ENCODE data around the gene SLC37A1.

The SLC37A1 gene

DNA sequence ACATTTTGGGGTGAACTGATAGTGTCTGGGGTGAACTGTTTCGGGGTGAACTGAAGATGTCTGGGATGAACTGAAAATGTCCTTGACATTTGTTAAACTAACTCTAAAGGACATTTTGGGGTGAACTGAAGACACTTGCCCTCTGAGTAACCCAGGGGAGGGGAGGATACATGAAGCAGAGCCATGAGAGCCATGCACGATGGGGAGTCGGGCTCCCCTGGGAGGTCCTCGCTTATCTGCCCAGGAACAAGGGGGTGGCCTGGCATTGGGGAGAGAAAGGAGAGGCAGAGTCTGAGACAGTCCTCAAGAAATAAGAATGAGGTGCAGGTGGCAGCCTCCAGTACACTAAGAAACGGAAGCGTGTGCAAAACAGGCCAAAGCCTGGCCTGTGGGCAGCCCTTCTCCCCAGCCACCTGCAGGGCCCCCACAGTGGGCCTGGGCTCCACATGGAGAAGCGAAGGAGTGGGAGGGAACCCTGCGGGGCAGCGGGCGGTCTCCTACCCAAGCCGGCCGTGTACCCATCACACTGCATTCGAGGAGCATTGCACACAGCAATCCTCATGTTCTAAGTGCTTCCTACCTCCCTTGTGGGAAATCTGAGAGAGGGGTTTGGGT lies 41.8 kb upstream of the SLC37A1 start:
- no peak for TF ChIP-seq EZH2phosphoT487 (IDR thresholded peaks at IDR 0.05; ENCODE audit: borderline replicate concordance)
- TF ChIP-seq, protein P1, sequence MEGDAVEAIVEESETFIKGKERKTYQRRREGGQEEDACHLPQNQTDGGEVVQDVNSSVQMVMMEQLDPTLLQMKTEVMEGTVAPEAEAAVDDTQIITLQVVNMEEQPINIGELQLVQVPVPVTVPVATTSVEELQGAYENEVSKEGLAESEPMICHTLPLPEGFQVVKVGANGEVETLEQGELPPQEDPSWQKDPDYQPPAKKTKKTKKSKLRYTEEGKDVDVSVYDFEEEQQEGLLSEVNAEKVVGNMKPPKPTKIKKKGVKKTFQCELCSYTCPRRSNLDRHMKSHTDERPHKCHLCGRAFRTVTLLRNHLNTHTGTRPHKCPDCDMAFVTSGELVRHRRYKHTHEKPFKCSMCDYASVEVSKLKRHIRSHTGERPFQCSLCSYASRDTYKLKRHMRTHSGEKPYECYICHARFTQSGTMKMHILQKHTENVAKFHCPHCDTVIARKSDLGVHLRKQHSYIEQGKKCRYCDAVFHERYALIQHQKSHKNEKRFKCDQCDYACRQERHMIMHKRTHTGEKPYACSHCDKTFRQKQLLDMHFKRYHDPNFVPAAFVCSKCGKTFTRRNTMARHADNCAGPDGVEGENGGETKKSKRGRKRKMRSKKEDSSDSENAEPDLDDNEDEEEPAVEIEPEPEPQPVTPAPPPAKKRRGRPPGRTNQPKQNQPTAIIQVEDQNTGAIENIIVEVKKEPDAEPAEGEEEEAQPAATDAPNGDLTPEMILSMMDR (conservative IDR thresholded peaks at IDR 0.05; ENCODE audit: low read length): no peak
- H3K9ac ChIP-seq (ENCODE audit: low read depth, low read length, poor library complexity, severe bottlenecking): no peak overlapping the region
- no peaks in the 10 kb centered on the region for H3K9me2 ChIP-seq (replicated peaks; ENCODE audit: low read depth, low read length)
- no peak overlapping the region for H3K4me2 ChIP-seq (ENCODE audit: low read depth, low read length, poor library complexity, severe bottlenecking)
- H3K79me2 ChIP-seq (ENCODE audit: insufficient read depth, low read length): no peaks in the 10 kb centered on the region
- H4K20me1 ChIP-seq (ENCODE audit: insufficient read depth, low read length, poor library complexity, severe bottlenecking): no peaks in the 10 kb centered on the region
- H3K4me1 ChIP-seq (ENCODE audit: insufficient read depth, low read length, poor library complexity, severe bottlenecking): peaks cover 65% of the 10 kb centered on the region
- H3K27me3 ChIP-seq (ENCODE audit: insufficient read depth, low read length, poor library complexity, severe bottlenecking): no peaks in the 10 kb centered on the region
- H3K36me3 ChIP-seq (ENCODE audit: insufficient read depth, low read length): no peaks in the 10 kb centered on the region
- no peaks in the 10 kb centered on the region for H3K9me3 ChIP-seq (ENCODE audit: insufficient read depth, low read depth, low read length)
- H2AFZ ChIP-seq (ENCODE audit: low read length): no peak overlapping the region; the same call in 1 of the 2 replicates
- H3K4me3 ChIP-seq (ENCODE audit: low read length, poor library complexity, severe bottlenecking): no peak overlapping the region
- no peaks in the 10 kb centered on the region for H3F3A ChIP-seq (ENCODE audit: low read depth)

DNA sequence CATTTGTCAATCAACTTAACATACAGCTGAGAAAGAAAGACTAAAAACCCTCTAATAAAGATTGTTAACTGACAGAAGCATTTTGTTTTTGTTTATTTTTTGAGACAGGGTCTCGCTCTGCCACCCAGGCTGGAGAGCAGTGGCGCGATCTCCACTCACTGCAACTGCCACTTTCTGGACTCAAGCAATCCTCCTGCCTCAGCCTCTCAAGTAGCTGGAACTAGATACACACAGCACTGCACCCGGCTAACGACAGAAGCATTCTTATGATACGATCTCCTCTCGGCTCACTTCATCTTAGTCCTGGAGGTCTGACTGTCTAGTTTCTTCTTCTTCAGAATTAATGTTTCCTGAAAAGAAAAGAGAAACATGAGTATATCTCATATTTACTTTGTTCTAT lies 41.1 kb upstream of the SLC37A1 start:
- H4K20me1 ChIP-seq (ENCODE audit: insufficient read depth, low read length, poor library complexity, severe bottlenecking): no peaks in the 10 kb centered on the region
- TF ChIP-seq EZH2phosphoT487 (IDR thresholded peaks at IDR 0.05; ENCODE audit: borderline replicate concordance): no peak
- TF ChIP-seq, protein P1 (conservative IDR thresholded peaks at IDR 0.05; ENCODE audit: low read length): no peak
- H3K4me2 ChIP-seq (ENCODE audit: low read depth, low read length, poor library complexity, severe bottlenecking): no peak overlapping the region
- no peaks in the 10 kb centered on the region for H3K36me3 ChIP-seq (ENCODE audit: insufficient read depth, low read length)
- no peaks in the 10 kb centered on the region for H3K27me3 ChIP-seq (ENCODE audit: insufficient read depth, low read length, poor library complexity, severe bottlenecking)
- H3K9me3 ChIP-seq (ENCODE audit: insufficient read depth, low read depth, low read length): no peaks in the 10 kb centered on the region
- no peaks in the 10 kb centered on the region for H3K9me2 ChIP-seq (replicated peaks; ENCODE audit: low read depth, low read length)
- no peak overlapping the region; the same call in 1 of the 2 replicates for H2AFZ ChIP-seq (ENCODE audit: low read length)
- no peaks in the 10 kb centered on the region for H3K79me2 ChIP-seq (ENCODE audit: insufficient read depth, low read length)
- H3K4me3 ChIP-seq (ENCODE audit: low read length, poor library complexity, severe bottlenecking): no peak overlapping the region
- no peak overlapping the region for H3K9ac ChIP-seq (ENCODE audit: low read depth, low read length, poor library complexity, severe bottlenecking)
- H3K4me1 ChIP-seq (ENCODE audit: insufficient read depth, low read length, poor library complexity, severe bottlenecking): peaks cover 58% of the 10 kb centered on the region
- no peaks in the 10 kb centered on the region for H3F3A ChIP-seq (ENCODE audit: low read depth)

DNA sequence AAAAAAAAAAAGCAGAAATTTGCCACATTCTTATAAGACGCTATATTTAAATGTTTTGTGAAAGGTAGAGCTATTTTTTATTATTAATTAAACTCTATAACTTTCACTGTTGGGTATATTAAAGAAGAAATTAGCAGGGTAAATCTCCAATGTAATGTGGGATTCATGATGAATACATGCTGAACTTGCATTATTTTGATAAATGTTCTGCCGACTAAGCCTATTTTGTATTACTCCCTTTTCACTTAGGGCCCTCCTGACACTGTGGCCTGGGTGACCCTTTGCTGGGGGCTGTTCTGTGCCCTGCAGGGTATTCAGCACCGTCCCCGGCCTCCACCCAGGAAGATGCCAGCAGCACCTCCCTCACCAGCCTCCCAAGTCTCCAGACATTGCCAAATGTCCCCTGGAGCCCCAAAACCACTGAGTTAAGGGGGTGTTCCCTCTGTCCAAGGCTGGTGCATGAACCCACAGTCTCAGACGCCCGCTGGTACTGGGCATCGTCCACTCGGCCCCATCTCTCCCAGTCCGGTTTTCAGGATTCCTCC lies 40.1 kb upstream of the SLC37A1 start:
- H4K20me1 ChIP-seq (ENCODE audit: insufficient read depth, low read length, poor library complexity, severe bottlenecking): no peaks in the 10 kb centered on the region
- H3K36me3 ChIP-seq (ENCODE audit: insufficient read depth, low read length): no peaks in the 10 kb centered on the region
- no peaks in the 10 kb centered on the region for H3K27me3 ChIP-seq (ENCODE audit: insufficient read depth, low read length, poor library complexity, severe bottlenecking)
- H3F3A ChIP-seq (ENCODE audit: low read depth): no peaks in the 10 kb centered on the region
- TF ChIP-seq, protein P1 (conservative IDR thresholded peaks at IDR 0.05; ENCODE audit: low read length): no peak
- TF ChIP-seq EZH2phosphoT487 (IDR thresholded peaks at IDR 0.05; ENCODE audit: borderline replicate concordance): no peak
- no peaks in the 10 kb centered on the region for H3K9me3 ChIP-seq (ENCODE audit: insufficient read depth, low read depth, low read length)
- no peak overlapping the region for H3K4me3 ChIP-seq (ENCODE audit: low read length, poor library complexity, severe bottlenecking)
- H3K79me2 ChIP-seq (ENCODE audit: insufficient read depth, low read length): no peaks in the 10 kb centered on the region
- H3K9ac ChIP-seq (ENCODE audit: low read depth, low read length, poor library complexity, severe bottlenecking): peak overlapping the region; percentile 39
- H3K4me1 ChIP-seq (ENCODE audit: insufficient read depth, low read length, poor library complexity, severe bottlenecking): peaks cover 48% of the 10 kb centered on the region
- H3K9me2 ChIP-seq (replicated peaks; ENCODE audit: low read depth, low read length): no peaks in the 10 kb centered on the region
- H3K4me2 ChIP-seq (ENCODE audit: low read depth, low read length, poor library complexity, severe bottlenecking): no peak overlapping the region
- no peak overlapping the region for H2AFZ ChIP-seq (ENCODE audit: low read length)

All from Loucy (cell line).